ENCODE data around the gene GJD3.

DNA sequence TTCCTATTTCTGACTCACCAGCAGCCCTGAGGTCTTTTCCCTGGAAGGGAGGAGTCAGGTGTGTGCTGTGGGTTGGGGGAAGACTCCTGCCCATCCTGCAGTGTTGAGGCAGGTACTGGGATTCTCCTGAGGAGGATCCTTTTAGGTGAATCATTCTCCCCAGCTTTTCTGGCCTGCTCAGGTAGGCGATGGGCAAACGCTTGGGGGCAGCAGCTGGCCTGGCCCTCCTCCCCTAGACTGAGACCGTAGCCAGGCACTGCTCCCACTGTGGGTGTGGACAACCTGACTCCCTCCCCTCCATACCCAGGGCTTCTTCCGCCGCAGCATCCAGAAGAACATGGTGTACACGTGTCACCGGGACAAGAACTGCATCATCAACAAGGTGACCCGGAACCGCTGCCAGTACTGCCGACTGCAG, 15.1 kb downstream of the GJD3 start:
- no peak for TF ChIP-seq POLR2AphosphoS5 (IDR thresholded peaks at IDR 0.05; ENCODE audit: low read depth, low read length)
- TF ChIP-seq, protein P1, sequence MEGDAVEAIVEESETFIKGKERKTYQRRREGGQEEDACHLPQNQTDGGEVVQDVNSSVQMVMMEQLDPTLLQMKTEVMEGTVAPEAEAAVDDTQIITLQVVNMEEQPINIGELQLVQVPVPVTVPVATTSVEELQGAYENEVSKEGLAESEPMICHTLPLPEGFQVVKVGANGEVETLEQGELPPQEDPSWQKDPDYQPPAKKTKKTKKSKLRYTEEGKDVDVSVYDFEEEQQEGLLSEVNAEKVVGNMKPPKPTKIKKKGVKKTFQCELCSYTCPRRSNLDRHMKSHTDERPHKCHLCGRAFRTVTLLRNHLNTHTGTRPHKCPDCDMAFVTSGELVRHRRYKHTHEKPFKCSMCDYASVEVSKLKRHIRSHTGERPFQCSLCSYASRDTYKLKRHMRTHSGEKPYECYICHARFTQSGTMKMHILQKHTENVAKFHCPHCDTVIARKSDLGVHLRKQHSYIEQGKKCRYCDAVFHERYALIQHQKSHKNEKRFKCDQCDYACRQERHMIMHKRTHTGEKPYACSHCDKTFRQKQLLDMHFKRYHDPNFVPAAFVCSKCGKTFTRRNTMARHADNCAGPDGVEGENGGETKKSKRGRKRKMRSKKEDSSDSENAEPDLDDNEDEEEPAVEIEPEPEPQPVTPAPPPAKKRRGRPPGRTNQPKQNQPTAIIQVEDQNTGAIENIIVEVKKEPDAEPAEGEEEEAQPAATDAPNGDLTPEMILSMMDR (IDR thresholded peaks at IDR 0.05), result no peak
- TF ChIP-seq, protein P2, sequence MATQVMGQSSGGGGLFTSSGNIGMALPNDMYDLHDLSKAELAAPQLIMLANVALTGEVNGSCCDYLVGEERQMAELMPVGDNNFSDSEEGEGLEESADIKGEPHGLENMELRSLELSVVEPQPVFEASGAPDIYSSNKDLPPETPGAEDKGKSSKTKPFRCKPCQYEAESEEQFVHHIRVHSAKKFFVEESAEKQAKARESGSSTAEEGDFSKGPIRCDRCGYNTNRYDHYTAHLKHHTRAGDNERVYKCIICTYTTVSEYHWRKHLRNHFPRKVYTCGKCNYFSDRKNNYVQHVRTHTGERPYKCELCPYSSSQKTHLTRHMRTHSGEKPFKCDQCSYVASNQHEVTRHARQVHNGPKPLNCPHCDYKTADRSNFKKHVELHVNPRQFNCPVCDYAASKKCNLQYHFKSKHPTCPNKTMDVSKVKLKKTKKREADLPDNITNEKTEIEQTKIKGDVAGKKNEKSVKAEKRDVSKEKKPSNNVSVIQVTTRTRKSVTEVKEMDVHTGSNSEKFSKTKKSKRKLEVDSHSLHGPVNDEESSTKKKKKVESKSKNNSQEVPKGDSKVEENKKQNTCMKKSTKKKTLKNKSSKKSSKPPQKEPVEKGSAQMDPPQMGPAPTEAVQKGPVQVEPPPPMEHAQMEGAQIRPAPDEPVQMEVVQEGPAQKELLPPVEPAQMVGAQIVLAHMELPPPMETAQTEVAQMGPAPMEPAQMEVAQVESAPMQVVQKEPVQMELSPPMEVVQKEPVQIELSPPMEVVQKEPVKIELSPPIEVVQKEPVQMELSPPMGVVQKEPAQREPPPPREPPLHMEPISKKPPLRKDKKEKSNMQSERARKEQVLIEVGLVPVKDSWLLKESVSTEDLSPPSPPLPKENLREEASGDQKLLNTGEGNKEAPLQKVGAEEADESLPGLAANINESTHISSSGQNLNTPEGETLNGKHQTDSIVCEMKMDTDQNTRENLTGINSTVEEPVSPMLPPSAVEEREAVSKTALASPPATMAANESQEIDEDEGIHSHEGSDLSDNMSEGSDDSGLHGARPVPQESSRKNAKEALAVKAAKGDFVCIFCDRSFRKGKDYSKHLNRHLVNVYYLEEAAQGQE (IDR thresholded peaks at IDR 0.05; ENCODE audit: insufficient read depth in 1 of 2, low read depth in 2 of 2, low read length in 1 of 2), result no peak
- TF ChIP-seq SIN3A (IDR thresholded peaks at IDR 0.05; ENCODE audit: borderline replicate concordance, insufficient read depth, low read depth, low read length), result no peak
